Skeletal muscle tissue (tissue), 4 donors: ENCODE data around the gene RGP1. TPM values are rescaled to one million over a fixed set of nuclear protein-coding genes. Genes with fewer than 3 reads are reported as not detected.
A peak's percentile ranks its signal among the peaks of the same experiment; 100 is the strongest.

Source experiments
- H3K27ac ChIP-seq: one replicate; pipeline ENCODE4 v1.7.0; 2013; ENCODE audit warnings: mild to moderate bottlenecking, low read depth, low read length, inconsistent platforms
- H3K27me3 ChIP-seq, 3 donors: one replicate each; pipeline ENCODE4 v1.7.0; 2013; ENCODE audit warnings: low read length in 3 of 3; ENCODE audit not compliant: control insufficient read depth in 3 of 3, insufficient read depth in 3 of 3
- H3K36me3 ChIP-seq, 3 donors: one replicate each; pipeline ENCODE4 v1.7.0; 2013; ENCODE audit warnings: low read length in 3 of 3; ENCODE audit not compliant: control insufficient read depth in 3 of 3, insufficient read depth in 3 of 3
- H3K4me1 ChIP-seq, 3 donors: one replicate each; pipeline ENCODE4 v1.7.0; 2013; ENCODE audit warnings: low read length in 3 of 3, mild to moderate bottlenecking in 3 of 3; ENCODE audit not compliant: control insufficient read depth in 3 of 3, insufficient read depth in 3 of 3
- H3K4me3 ChIP-seq, 3 donors: one replicate each; pipeline ENCODE4 v1.7.0; 2013; ENCODE audit warnings: low read length in 3 of 3
- H3K9ac ChIP-seq, 3 donors: one replicate each; pipeline ENCODE4 v1.7.0; 2013; ENCODE audit warnings: low read length in 3 of 3, mild to moderate bottlenecking in 3 of 3, moderate library complexity in 2 of 3, low read depth in 1 of 3
- H3K9me3 ChIP-seq, 3 donors: one replicate each; pipeline ENCODE4 v1.7.0; 2013; ENCODE audit warnings: low read length in 3 of 3; ENCODE audit not compliant: control insufficient read depth in 3 of 3
- total RNA-seq: library from RNA; depleted of rRNA; stranded (reverse); fragments of >200 nt; gene quantifications from one replicate; pipeline ENCODE4 v1.2.3, GENCODE V29; 2014
- donor health status: Osteomylitis.

RGP1 gene
- total RNA-seq: 7.8 TPM

GRCh38 chr9:35748858-35749514 is at the start of gene RGP1, which contains the start of gene GBA2:
TSS of gene RGP1 (plus strand) at chr9:35749287. CDS start at chr9:35749756, 469 bp downstream.
TSS of gene GBA2 (minus strand) at chr9:35749228. CDS start at chr9:35748704, 524 bp downstream.
- Histone ChIP-seq H3K27me3 (no peaks in the 10 kb centered on the region), H3K27ac (peak within 1 kb of the TSS; percentile 92), H3K36me3 (peaks cover 46 to 53% (median 48%) of the 10 kb centered on the region in 3 donors), H3K9me3 (no peaks in the 10 kb centered on the region), H3K4me3 (peak within 1 kb of the TSS; percentile 84 to 91 (median 87)), H3K4me1 (peaks cover 45 to 57% (median 52%) of the 10 kb centered on the region in 3 donors), H3K9ac (peak within 1 kb of the TSS; percentile 96 to 97 (median 96))

- Histone ChIP-seq H3K27ac (no peak overlapping the region), H3K27me3 (no peaks in the 10 kb centered on the region), H3K9ac (no peak overlapping the region), H3K4me1 (peaks cover 4 to 10% (median 9%) of the 10 kb centered on the region in 3 donors), H3K36me3 (peaks cover 80 to 91% (median 82%) of the 10 kb centered on the region in 3 donors), H3K4me3 (no peak overlapping the region), H3K9me3 (no peaks in the 10 kb centered on the region)
Observed at GRCh38 chr9:35700031-35700430, 49.1 kb upstream of the RGP1 start.

- Histone ChIP-seq H3K27me3 (no peaks in the 10 kb centered on the region), H3K27ac (no peak overlapping the region), H3K36me3 (peaks cover 89 to 99% (median 89%) of the 10 kb centered on the region in 3 donors), H3K4me1 (peaks cover 4 to 10% (median 8%) of the 10 kb centered on the region in 3 donors), H3K4me3 (no peak overlapping the region), H3K9me3 (no peaks in the 10 kb centered on the region), H3K9ac (no peak overlapping the region)
Observed at GRCh38 chr9:35700942-35701341, 48.1 kb upstream of the RGP1 start.

GRCh38 chr9:35702696-35703095 is 46.4 kb upstream of the RGP1 start:
- H3K36me3 ChIP-seq: peaks cover 95 to 99% (median 98%) of the 10 kb centered on the region in 3 donors
- H3K27ac ChIP-seq: no peak overlapping the region
- H3K9ac ChIP-seq: no peak overlapping the region
- H3K4me3 ChIP-seq: no peak overlapping the region
- no peaks in the 10 kb centered on the region for H3K27me3 ChIP-seq
- no peaks in the 10 kb centered on the region for H3K9me3 ChIP-seq
- H3K4me1 ChIP-seq: no peaks in the 10 kb centered on the region

GRCh38 chr9:35703906-35704672 is 45.0 kb upstream of the RGP1 start:
- Histone ChIP-seq H3K4me3 (no peak overlapping the region), H3K27ac (no peak overlapping the region), H3K9ac (peak overlapping the region in 1 of 3 donors; percentile 25), H3K9me3 (no peaks in the 10 kb centered on the region), H3K36me3 (peaks cover 92 to 98% (median 97%) of the 10 kb centered on the region in 3 donors), H3K27me3 (no peaks in the 10 kb centered on the region), H3K4me1 (no peaks in the 10 kb centered on the region)

- Histone ChIP-seq H3K9me3 (no peaks in the 10 kb centered on the region), H3K36me3 (peaks cover 85 to 92% (median 88%) of the 10 kb centered on the region in 3 donors), H3K27ac (no peak overlapping the region), H3K9ac (no peak overlapping the region), H3K27me3 (no peaks in the 10 kb centered on the region), H3K4me1 (no peaks in the 10 kb centered on the region), H3K4me3 (no peak overlapping the region)
Observed at GRCh38 chr9:35705372-35705771, 43.7 kb upstream of the RGP1 start.

GRCh38 chr9:35705836-35706430 is 43.2 kb upstream of the RGP1 start:
- Histone ChIP-seq H3K4me1 (no peaks in the 10 kb centered on the region), H3K9ac (no peak overlapping the region), H3K4me3 (no peak overlapping the region), H3K36me3 (peaks cover 86 to 92% (median 88%) of the 10 kb centered on the region in 3 donors), H3K9me3 (no peaks in the 10 kb centered on the region), H3K27me3 (no peaks in the 10 kb centered on the region), H3K27ac (no peak overlapping the region)

GRCh38 chr9:35706951-35707350 is 42.1 kb upstream of the RGP1 start:
- Histone ChIP-seq H3K27me3 (no peaks in the 10 kb centered on the region), H3K9ac (no peak overlapping the region), H3K27ac (no peak overlapping the region), H3K4me1 (no peaks in the 10 kb centered on the region), H3K36me3 (peaks cover 87 to 93% (median 88%) of the 10 kb centered on the region in 3 donors), H3K4me3 (no peak overlapping the region), H3K9me3 (no peaks in the 10 kb centered on the region)

- Histone ChIP-seq H3K27ac (no peak overlapping the region), H3K27me3 (no peaks in the 10 kb centered on the region), H3K4me3 (no peak overlapping the region), H3K9me3 (no peaks in the 10 kb centered on the region), H3K9ac (no peak overlapping the region), H3K4me1 (no peaks in the 10 kb centered on the region), H3K36me3 (peaks cover 86 to 92% (median 89%) of the 10 kb centered on the region in 3 donors)
Observed at GRCh38 chr9:35708146-35708545, 40.9 kb upstream of the RGP1 start.
